ENCODE measurements around the gene PHOX2A.

The PHOX2A gene

DNA sequence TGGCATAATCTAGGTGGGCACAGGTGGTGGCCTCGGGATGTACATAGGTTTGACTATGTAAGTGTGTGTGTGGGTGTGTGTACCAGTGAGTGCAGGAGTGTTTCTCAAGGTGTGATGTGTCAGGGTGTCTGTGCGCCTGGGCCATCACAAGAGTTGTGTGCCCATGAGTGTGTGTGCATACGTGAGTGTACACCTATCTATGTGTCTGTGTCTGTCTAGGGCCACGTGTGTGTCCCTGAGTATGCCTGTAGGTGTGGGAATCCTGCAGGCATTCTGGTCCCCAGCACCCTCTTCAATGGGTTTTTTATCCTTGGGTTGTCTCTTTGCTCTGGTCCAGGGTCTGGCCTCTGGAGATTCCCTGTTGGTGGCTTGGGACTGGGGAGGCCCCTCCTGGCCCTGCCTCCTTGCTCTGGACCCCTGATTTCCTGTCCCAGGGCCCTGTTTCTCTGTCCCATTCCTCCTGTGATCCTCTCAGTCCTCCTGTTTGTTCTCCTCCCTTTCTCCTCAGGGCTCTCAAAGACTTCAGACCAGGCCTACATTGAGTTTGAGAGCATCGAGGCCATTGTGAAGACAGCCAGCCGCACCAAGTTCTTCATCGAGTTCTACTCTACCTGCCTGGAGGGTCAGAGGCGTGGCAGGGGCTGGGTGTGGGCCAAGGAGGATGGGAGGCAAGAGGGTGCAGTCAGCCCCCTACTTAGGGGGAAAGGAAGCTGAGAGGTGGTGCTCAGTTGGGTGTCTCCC is 10.0 kb downstream of the PHOX2A start:
- DNase-seq: no peak

GRCh38 chr11:72233056-72233772 is 10.8 kb downstream of the PHOX2A start:
- DNase-seq: no peak

- DNase-seq: no peak
Measured at GRCh38 chr11:72232260-72233055, 11.5 kb downstream of the PHOX2A start.

DNA sequence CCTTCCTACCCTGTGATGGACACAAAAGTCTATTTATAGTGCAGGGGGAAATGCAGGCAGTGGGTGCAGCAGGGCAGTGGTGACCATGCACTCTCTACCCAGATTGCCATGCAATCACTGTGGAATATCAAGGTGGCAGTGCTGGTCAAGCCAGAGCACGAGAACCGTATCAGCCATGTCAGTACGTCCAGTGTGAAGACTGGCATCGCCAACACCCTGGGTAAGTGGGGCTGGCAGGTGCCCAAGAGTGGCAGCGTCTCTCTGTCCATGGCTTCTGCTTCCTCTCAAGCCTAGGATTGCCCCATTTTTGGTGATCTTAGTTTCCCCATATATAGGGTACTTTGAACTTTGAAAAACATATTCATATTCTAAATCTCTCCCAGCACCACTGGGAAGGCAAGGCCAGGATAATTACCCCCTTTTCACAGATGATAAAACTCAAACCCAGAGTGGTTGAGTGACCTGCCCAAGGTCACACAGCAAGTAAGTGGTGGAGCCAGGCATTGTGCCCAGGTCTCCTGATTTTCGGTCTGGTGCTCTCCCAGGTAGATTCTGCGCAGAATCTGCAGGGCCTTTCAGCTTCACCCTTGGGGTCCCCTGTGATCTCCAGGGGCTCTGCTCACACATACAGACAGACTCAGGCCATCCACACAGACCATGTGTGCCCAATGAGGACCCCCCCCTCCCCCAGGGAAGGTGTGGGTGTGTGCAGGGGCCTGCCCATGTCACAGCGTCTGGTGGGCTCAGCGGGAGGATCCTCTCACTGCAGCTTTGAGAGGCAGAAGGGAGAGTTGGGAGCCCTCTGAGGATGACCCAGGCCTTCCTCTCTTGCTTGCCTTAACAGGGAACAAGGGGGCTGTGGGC is 12.3 kb downstream of the PHOX2A start:
- DNase-seq: no peak

DNA sequence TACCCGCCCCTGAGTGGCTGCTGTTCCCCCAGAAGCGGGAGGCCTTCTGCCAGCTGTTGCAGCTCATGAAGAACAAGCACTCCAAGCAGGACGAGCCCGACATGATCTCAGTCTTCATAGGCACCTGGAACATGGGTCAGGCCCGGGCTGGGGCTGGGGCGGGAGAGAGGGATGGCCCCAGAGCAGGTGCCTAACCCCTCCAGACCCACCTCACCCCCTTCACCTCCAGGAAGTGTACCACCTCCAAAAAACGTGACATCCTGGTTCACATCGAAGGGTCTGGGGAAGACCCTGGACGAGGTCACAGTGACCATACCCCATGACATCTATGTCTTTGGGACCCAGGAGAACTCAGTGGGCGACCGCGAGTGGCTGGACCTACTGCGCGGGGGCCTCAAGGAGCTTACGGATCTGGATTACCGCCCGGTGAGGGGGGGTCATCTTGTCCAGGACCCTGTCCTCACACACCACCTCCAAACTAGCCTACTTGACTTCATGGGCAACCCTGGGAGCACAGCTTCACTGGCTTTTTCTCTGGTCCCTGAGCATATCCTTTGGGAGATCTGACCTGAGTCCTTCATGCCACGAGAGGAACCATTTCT is 13.1 kb downstream of the PHOX2A start:
- no peak for DNase-seq

- no peak for DNase-seq
Measured at GRCh38 chr11:72229925-72230763, 13.8 kb downstream of the PHOX2A start.

DNA sequence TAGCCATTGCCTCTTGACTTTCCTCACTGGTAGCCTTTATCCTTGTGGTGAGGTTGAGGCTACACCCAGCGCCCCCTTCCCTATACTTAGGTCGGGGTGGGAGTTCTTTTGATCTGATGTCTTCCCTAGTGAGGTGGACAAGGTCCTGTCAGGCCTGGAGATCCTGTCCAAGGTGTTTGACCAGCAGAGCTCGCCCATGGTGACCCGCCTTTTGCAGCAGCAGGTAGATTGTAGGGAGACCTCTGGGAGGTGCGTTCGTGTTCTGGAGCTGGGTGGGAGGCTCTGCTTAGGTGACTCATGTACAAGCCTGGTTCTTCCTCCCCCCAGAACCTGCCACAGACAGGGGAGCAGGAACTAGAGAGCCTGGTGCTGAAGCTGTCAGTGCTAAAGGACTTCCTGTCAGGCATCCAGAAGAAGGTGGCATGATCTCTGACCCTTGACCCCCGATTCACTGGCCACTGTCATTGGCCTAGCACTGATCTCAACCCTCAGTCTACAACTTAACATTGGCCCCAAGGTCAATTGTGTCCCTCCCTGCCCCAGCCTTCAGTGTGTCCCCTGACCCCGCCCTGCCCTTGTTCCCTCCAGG is 14.5 kb downstream of the PHOX2A start:
- DNase-seq: no peak

DNA sequence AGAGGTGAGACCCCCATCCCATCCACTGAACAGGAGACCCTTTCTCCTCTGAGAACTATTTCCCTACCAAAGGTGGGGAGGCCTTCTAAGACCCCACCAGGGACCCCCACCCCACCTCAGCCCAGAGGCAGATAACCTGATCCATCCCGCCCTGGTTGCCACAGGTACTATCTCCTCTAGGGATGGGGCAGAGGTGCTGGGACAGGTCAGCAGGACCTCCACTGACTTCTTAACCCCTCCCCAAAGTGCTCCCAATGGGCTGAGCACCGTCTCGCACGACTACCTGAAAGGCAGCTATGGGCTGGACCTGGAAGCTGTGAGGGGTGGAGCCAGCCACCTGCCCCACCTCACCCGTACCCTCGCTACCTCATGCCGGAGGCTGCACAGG is 15.1 kb downstream of the PHOX2A start:
- no peak for DNase-seq

- no peak for DNase-seq
Measured at GRCh38 chr11:72228229-72228843, 15.6 kb downstream of the PHOX2A start.

GRCh38 chr11:72227316-72228228 is 16.4 kb downstream of the PHOX2A start:
- peak; percentile 54 for DNase-seq

GRCh38 chr11:72226701-72227100 is 17.3 kb downstream of the PHOX2A start:
- DNase-seq: no peak

DNA sequence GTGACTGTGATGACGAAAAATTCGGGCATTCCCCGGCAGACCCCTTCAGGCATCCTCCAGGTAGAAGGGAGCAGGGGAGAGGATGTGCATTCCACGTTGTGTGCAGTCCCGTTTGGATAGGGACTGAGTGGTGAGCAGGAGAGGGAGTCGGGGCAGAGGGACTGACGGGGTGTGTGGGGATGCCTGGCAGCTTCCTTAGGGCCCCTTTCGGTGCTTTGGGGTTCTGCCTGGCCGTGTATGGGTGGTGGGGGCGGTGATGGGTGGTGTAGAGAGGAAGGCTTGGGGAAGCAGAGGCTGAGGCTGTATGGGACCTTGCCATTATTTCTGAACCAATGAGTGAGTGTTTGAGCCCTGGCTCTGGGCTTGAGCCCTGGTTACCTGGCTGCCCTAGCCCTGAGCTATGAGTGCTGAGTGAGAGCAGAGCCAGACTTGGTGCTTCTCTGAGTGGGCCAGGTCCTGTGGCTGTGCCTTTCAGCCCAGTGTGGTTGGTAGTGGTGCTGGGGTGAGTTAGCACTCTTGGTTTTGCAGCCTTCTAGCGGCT is 18.5 kb downstream of the PHOX2A start:
- DNase-seq: no peak

- DNase-seq: peak; percentile 46
Measured at GRCh38 chr11:72224564-72225410, 19.2 kb downstream of the PHOX2A start, which contains the start of gene INPPL1. TSS of gene INPPL1 (plus strand) at chr11:72224767. CDS start at chr11:72224985, 218 bp downstream.

- DNase-seq: peak; percentile 74
Measured at GRCh38 chr11:72223615-72224563, 20.1 kb downstream of the PHOX2A start.

GRCh38 chr11:72222907-72223614 is 20.9 kb downstream of the PHOX2A start:
- DNase-seq: peak; percentile 95
